ENCODE results near the gene VAMP8. TPM values are rescaled to one million over a fixed set of nuclear protein-coding genes. Genes with fewer than 3 reads are reported as not detected.
"Not testable (repeated sequence)": the region's sequence is repeated elsewhere in the genome, so short reads cannot be mapped to it uniquely, and the experiment has no call there.

Gene VAMP8
- total and polyA plus RNA-seq, 10 of the 15 experiments (the other 5 are each of a cell fraction or from before 2014, with no cell fraction given), result 93.6 to 744 (median 217) TPM

DNA sequence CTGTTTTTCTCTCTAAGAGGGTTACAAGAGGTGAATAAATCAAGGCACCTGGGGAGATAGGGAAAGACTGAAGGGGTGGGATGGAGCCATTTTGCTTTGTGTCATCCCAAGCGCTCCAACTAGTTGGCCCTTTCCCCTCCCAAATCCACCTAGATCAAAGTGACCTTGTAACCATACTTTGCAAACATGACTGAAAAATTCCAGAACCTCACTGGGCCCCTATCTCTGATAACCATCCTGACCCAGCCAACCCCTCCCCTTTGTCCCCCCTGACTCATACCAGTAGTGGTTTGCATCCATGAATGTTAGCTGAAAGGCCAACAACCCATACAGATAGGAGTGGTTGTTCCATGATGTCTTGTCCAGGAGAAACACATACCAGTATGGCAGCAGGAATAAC lies 19.2 kb upstream of the VAMP8 start:
- ChIA-PET SMC1A (ENCODE audit: uncharacterized antibody, unreplicated experiment) (interaction anchor here (1.5 to 3.2 kb wide), 2 partner anchors 17 to 138 kb away, joined by 4 to 15 read pairs; no protein-coding TSS in a partner anchor), RAD21 (ENCODE audit: unreplicated experiment) (interaction anchor here (1.3 kb wide), 1 partner anchor 137 kb away, joined by 3 read pairs; no protein-coding TSS in a partner anchor), CTCF (interaction anchor here (1.1 kb wide), 1 partner anchor 7 kb away, joined by 3 read pairs; no protein-coding TSS in a partner anchor), POLR2A (no interaction called here)
- no peaks in the 10 kb centered on the region for H3K27me3 ChIP-seq (replicated peaks in 1 of 2; ENCODE audit: control insufficient read depth in 2 of 2, insufficient read depth in 2 of 2, low read length in 1 of 2)
- no peaks in the 10 kb centered on the region for H3K4me1 ChIP-seq (ENCODE audit: control insufficient read depth, insufficient read depth, low read length)
- H3K27ac ChIP-seq (ENCODE audit: control insufficient read depth, insufficient read depth), result no peak overlapping the region
- intact Hi-C loops (cut with micrococcal nuclease; ENCODE audit: unreplicated experiment), result no loop called here
- WGBS (ENCODE audit: insufficient coverage, insufficient replicate concordance, low lambda C conversion rate, missing lambda C conversion rate), result 100% methylated on average over 1 of the region's 1 CpG
- peaks cover 18% of the 10 kb centered on the region for H3K79me2 ChIP-seq (ENCODE audit: control insufficient read depth, insufficient read depth, low read length)
- peaks cover 3 to 6% of the 10 kb centered on the region in 2 experiments; a peak in 3 of 4 replicates for H3K36me3 ChIP-seq (ENCODE audit: control insufficient read depth in 2 of 2, insufficient read depth in 2 of 2, low read length in 1 of 2)
- H3K9me3 ChIP-seq (replicated peaks; ENCODE audit: control insufficient read depth, insufficient read depth, low read length), result no peaks in the 10 kb centered on the region
- DNase-seq (ENCODE audit: low read depth, low spot score), result no peak
- H3K4me3 ChIP-seq, result no peak overlapping the region
- H2AFZ ChIP-seq (ENCODE audit: control insufficient read depth, low read depth, low read length), result no peak overlapping the region
- FAIRE-seq, result no peak
- H3K9ac ChIP-seq (ENCODE audit: control insufficient read depth, insufficient read depth, low read length), result no peak overlapping the region
- TF ChIP-seq ZNF24 (IDR thresholded peaks at IDR 0.05), result no peak
- TF ChIP-seq ATF7 (IDR thresholded peaks at IDR 0.05; ENCODE audit: low read depth), result no peak
- BruUV-seq (replicated peaks), result no TSS peak
- no peaks in the 10 kb centered on the region for H4K20me1 ChIP-seq (ENCODE audit: control insufficient read depth, insufficient read depth)
- no peak for ATAC-seq
- H3K4me2 ChIP-seq (ENCODE audit: control insufficient read depth, insufficient read depth), result no peak overlapping the region
- in situ Hi-C loops (cut with MboI), result loop anchor here (5.0 kb wide), 1 partner anchor 136 kb away; no protein-coding TSS in a partner anchor

DNA sequence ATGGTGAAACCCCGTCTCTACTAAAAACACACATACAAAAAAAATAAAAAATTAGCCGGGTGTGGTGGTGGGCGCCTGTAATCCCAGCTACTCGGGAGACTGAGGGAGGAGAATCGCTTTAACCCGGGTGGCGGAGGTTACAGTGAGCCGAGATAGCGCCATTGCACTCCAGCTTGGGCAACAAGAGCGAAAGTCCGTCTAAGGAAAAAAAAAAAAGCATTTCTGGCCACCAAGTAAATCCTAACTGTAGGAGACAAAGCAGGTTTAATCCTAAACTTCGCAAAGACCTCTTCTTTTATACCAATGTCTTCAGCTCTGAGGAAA lies 17.0 kb upstream of the VAMP8 start:
- H3K4me1 ChIP-seq (ENCODE audit: control insufficient read depth, insufficient read depth, low read length); H3K36me3 ChIP-seq (ENCODE audit: control insufficient read depth in 2 of 2, insufficient read depth in 2 of 2, low read length in 1 of 2); H3K27me3 ChIP-seq (replicated peaks in 1 of 2; ENCODE audit: control insufficient read depth in 2 of 2, insufficient read depth in 2 of 2, low read length in 1 of 2); H3K27ac ChIP-seq (ENCODE audit: control insufficient read depth, insufficient read depth); H2AFZ ChIP-seq (ENCODE audit: control insufficient read depth, low read depth, low read length); in situ Hi-C loops (cut with MboI); H4K20me1 ChIP-seq (ENCODE audit: control insufficient read depth, insufficient read depth); FAIRE-seq; ATAC-seq; H3K9me3 ChIP-seq (replicated peaks; ENCODE audit: control insufficient read depth, insufficient read depth, low read length); DNase-seq (ENCODE audit: low read depth, low spot score); BruUV-seq (replicated peaks): not testable (repeated sequence)
- H3K4me3 ChIP-seq, result peak overlapping the region; percentile 98
- POLR2A ChIA-PET, result interaction anchor here (0.6 to 6.2 kb wide), 13 partner anchors 11 to 179 kb away, joined by 3 to 32 read pairs (median 6); partner anchors contain the start of genes MAT2A, RNF181, TMEM150A and VAMP8
- RAD21 ChIA-PET (ENCODE audit: unreplicated experiment), result interaction anchor here (0.9 to 2.7 kb wide), 7 partner anchors 8 to 141 kb away, joined by 3 to 15 read pairs (median 4); partner anchors contain the start of genes SH2D6 and VAMP8
- 84% methylated on average over 12 of the region's 12 CpGs for WGBS (ENCODE audit: insufficient coverage, insufficient replicate concordance, low lambda C conversion rate, missing lambda C conversion rate)
- SMC1A ChIA-PET (ENCODE audit: uncharacterized antibody, unreplicated experiment), result interaction anchor here (0.7 to 3.2 kb wide), 9 partner anchors 10 to 507 kb away, joined by 3 to 21 read pairs (median 7); partner anchors contain the start of gene RNF181
- CTCF ChIA-PET, result interaction anchor here (0.6 to 4.4 kb wide), 7 partner anchors 9 to 260 kb away, joined by 3 to 28 read pairs (median 3); no protein-coding TSS in a partner anchor
- H3K9ac ChIP-seq (ENCODE audit: control insufficient read depth, insufficient read depth, low read length), result peak overlapping the region; percentile 80; the same call in 1 of the 2 replicates
- peak overlapping the region; percentile 66 for H3K4me2 ChIP-seq (ENCODE audit: control insufficient read depth, insufficient read depth)
- peaks cover 18% of the 10 kb centered on the region for H3K79me2 ChIP-seq (ENCODE audit: control insufficient read depth, insufficient read depth, low read length)
- intact Hi-C loops (cut with micrococcal nuclease; ENCODE audit: unreplicated experiment), result loop anchor here (2.0 kb wide), 1 partner anchor 42 kb away; the partner anchor contains the start of gene TMEM150A

Data from GM12878 (cell line).